Measurements from ENCODE around the gene SRSF5.
A peak's percentile ranks its signal among the peaks of the same experiment; 100 is the strongest.
"Not testable (repeated sequence)": the region's sequence is repeated elsewhere in the genome, so short reads cannot be mapped to it uniquely, and the experiment has no call there.

Gene SRSF5

GRCh38 chr14:69766984-69767368 lies at the start of gene SRSF5:
TSS of gene SRSF5 (plus strand) at chr14:69767142. CDS start at chr14:69768157, 1,015 bp downstream.
- DNase-seq (ENCODE audit: low read depth): peak; percentile 90

DNA sequence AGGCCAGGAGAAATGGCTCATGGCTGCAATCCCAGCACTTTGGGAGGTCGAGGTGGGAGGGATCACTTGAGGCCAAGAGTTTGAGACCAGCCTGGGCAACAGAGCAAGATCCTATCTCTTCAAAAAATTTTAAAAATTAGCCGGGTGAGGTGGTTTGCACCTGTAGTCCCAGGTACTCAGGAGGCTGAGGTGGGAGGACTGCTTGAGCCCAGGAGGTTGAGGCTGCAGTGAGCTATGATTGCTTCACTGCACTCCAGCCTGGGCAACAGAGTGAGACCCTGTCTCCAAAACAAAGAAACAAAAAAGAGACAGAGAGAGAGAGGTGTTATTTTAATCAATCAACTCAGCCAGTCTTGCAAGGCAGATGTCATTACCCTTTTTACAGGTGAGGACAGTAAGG lies 48.3 kb upstream of the SRSF5 start:
- not testable (repeated sequence) for DNase-seq (ENCODE audit: low read depth)

- DNase-seq (ENCODE audit: low read depth): no peak
Observed at GRCh38 chr14:69719501-69719951, 47.4 kb upstream of the SRSF5 start.

GRCh38 chr14:69720912-69721311 lies 46.0 kb upstream of the SRSF5 start:
- DNase-seq (ENCODE audit: low read depth): no peak

GRCh38 chr14:69726761-69727511 lies 40.0 kb upstream of the SRSF5 start:
- DNase-seq (ENCODE audit: low read depth): peak; percentile 65

- no peak for DNase-seq (ENCODE audit: low read depth)
Observed at GRCh38 chr14:69727860-69728259, 39.1 kb upstream of the SRSF5 start.

DNA sequence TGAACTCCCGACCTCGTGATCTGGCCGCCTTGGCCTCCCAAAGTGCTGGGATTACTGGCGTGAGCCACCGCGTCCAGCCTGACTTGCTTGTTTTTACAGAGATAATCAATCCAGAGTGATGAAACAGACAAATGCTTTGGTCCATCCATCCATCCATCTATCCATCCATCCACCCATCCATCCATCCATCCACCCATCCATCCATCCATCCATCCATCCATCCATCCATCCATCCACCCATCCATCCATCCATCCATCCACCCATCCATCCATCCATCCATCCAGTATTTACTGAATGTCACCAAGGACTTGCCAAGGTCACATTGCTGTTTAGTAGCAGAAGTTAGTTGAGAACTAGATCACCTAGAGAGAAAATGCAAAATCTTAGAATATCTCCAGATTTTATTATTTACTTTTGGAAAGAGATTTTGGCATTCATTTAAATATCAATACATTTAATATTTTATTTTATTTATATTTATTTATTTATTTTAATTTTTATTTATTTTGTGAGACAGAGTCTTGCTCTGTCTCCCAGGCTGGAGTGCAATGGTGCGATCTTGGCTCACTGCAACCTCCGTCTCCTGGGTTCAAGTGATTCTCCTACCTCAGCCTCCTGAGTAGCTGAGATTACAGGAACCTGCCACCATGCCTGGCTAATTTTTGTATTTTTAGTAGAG lies 34.9 kb upstream of the SRSF5 start:
- not testable (repeated sequence) for DNase-seq (ENCODE audit: low read depth)

- DNase-seq (ENCODE audit: low read depth): not testable (repeated sequence)
Observed at GRCh38 chr14:69736405-69736804, 30.5 kb upstream of the SRSF5 start.

- no peak for DNase-seq (ENCODE audit: low read depth)
Observed at GRCh38 chr14:69741055-69741454, 25.9 kb upstream of the SRSF5 start.

DNA sequence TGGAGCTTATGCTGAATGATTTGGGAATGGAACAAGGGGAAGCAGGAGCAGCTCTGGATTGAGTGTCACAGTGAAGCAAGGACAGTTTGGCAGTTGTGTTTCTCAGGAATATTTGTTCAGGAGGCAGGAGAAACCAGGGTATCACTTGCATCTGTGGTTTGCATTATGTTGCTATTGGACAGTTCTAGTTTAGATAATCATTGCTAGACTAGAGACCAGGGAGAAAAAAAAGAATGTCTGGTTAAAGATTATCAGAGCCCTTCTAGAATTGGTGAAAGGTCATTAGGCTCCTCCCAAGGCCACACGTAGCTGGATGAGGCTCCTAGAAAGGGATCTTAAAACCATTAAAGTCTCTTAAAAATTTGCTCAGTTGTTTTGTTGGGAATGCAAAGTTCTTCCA lies 17.0 kb upstream of the SRSF5 start:
- DNase-seq (ENCODE audit: low read depth): no peak

- no peak for DNase-seq (ENCODE audit: low read depth)
Observed at GRCh38 chr14:69750495-69750894, 16.4 kb upstream of the SRSF5 start.

- no peak for DNase-seq (ENCODE audit: low read depth)
Observed at GRCh38 chr14:69752773-69753172, 14.2 kb upstream of the SRSF5 start.

GRCh38 chr14:69753860-69754259 lies 13.1 kb upstream of the SRSF5 start:
- no peak for DNase-seq (ENCODE audit: low read depth)

GRCh38 chr14:69754487-69754886 lies 12.5 kb upstream of the SRSF5 start:
- DNase-seq (ENCODE audit: low read depth): no peak

GRCh38 chr14:69755296-69755695 lies 11.6 kb upstream of the SRSF5 start:
- DNase-seq (ENCODE audit: low read depth): no peak

GRCh38 chr14:69755784-69756183 lies 11.2 kb upstream of the SRSF5 start:
- no peak for DNase-seq (ENCODE audit: low read depth)

DNA sequence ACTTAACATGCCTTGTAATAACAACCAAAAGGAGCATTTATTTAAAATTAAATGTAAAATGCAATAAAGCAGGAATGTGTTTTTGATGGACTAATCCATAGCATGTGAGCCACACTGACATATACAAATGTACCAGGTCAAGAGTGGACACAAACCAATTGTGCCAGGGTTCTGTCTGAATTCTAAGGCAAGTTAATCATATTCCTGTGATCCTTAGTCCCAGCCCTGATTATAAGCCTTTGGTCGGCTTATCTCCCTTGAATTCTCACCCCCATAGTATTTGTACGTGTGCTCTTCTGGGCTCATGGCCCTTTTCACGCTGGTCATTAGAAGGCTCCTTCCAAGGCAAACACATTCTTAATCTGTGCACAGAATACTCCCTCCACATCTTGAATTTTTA lies 10.6 kb upstream of the SRSF5 start:
- DNase-seq (ENCODE audit: low read depth): no peak

DNA sequence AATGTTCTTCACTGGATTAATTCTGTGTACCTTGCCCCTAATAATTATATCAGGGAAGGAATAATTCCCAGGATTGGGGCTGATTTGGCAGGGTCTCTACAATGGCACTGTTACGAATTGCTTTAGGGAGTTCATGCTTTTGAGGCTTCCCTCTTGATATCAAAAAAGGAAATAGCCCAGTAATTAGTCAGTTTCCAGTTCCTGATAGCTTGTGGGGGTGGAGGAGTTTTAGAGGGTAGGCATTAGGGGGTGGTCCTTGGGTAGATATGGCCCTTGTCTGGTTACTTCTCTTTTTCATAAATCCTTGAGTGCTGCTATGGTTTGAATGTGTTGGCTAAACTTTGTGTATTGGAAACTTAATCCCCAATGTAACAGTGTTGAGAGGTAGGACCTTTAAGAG lies 6.1 kb upstream of the SRSF5 start:
- no peak for DNase-seq (ENCODE audit: low read depth)

GRCh38 chr14:69763761-69764510 lies 3.0 kb upstream of the SRSF5 start:
- DNase-seq (ENCODE audit: low read depth): no peak

DNA sequence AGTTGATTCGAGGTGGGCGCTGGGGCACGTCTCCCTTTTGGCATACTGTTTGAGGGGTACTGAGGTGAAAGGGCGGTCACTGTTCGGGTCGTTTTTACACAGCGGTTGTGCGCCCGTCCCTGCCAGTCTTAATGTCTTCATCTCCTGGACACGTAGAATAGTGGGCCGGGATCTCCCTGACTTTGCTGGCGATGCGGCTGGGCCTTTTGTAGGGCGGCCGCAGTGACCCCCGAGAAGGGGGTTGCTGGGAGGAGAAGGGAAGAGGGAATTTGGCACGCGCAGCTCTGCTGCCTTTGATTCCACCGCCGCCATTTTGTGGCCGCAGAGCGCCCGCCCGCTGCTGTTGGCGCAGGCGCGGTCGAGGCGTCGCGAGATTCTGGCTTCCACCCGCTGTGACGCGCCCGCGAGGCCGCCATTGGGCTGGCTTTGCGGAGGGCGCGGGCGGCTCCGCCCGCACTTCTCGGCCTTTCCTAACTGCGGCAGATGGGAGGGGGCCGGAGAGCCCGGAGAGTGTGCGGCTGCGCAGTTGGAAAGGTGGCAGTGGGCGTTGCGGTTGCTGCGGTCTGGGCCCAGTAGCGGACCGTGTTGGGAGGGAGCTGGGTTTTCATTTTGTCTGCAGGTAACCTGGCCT lies 542 bp downstream of the SRSF5 start:
- DNase-seq (ENCODE audit: low read depth): peak; percentile 79

DNA sequence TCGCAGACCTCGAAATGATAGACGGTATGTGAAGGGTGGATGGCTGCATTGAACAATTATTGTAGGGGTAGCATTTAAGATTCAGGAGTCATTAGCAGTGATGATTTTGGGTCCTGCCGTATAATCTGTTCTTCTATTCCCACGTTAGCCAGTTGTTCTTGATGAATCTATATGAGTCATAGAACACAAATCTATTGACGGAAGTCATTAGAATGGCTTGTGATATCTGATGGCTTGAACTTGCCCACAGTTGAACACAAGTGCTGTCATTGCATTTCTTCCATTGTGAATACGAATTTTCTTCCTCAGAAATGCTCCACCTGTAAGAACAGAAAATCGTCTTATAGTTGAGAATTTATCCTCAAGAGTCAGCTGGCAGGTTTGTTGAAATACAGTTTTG lies 1.9 kb downstream of the SRSF5 start:
- no peak for DNase-seq (ENCODE audit: low read depth)

DNA sequence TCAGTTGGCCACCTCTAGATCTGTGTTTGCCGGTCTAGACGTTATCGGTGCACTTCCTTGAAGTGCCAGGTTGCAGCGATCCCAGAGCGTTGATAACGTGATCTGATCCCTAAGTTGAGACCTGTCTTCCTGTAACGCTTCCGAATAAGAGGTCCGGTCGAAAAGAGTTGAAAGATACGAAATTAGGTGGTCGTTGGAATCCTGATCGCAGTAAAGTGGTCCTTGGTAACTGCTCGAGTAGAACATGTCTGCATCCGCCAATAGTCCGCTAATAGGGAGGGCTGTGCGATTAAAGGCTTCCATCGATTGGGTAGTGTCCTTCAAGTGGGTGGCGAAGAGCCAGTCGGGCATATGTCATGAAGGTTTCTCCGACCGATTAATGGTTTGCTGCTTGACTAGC lies 2.7 kb downstream of the SRSF5 start:
- DNase-seq (ENCODE audit: low read depth): no peak
